GM12891 (cell line): ENCODE data around the gene AK8.

Experiments used
- POLR2A ChIP-seq: IDR thresholded peaks from 2 replicates; pipeline ENCODE4 v1.6.1; 2011; ENCODE audit warnings: low read depth, low read length, control low read depth
- POLR2AphosphoS5 ChIP-seq: IDR thresholded peaks from 2 replicates; pipeline ENCODE4 v1.6.1; 2011; ENCODE audit warnings: low read depth, low read length, control low read depth
- POU2F2 ChIP-seq: IDR thresholded peaks from 2 replicates; pipeline ENCODE4 v1.6.1; 2011; ENCODE audit warnings: low read depth, mild to moderate bottlenecking, control low read depth, low read length, moderate library complexity
- TAF1 ChIP-seq: IDR thresholded peaks from 2 replicates; pipeline ENCODE4 v1.6.1; 2011; ENCODE audit warnings: low read depth, low read length, control low read depth

- TF ChIP-seq POLR2A (no peak), TAF1 (no peak), POLR2AphosphoS5 (no peak), POU2F2 (no peak)
Observed at GRCh38 chr9:132797861-132798659, 80.0 kb downstream of the AK8 start.
